HepG2 (cell line): ENCODE measurements around the gene TNFAIP8L1. TPM values are rescaled to one million over a fixed set of nuclear protein-coding genes. Genes with fewer than 3 reads are reported as not detected.

Experiments used
- ATF6 ChIP-seq: sonication (generic); formaldehyde crosslinking; conservative IDR thresholded peaks from 2 replicates; pipeline ENCODE4 v1.4.0; 2020; ENCODE audit warnings: missing genetic modification reagents
- GMEB2 ChIP-seq: IDR thresholded peaks from 2 replicates; pipeline ENCODE4 v1.6.1; 2016; ENCODE audit warnings: missing biosample characterization, missing genetic modification reagents, low read depth
- KLF9 ChIP-seq: IDR thresholded peaks from 2 replicates; pipeline ENCODE4 v1.6.1; 2016; ENCODE audit warnings: low read depth
- MEIS1 ChIP-seq: sonication (generic); formaldehyde crosslinking; IDR thresholded peaks from 2 replicates; pipeline ENCODE4 v1.9.0; 2021; ENCODE audit warnings: mild to moderate bottlenecking, missing genetic modification reagents, moderate library complexity, borderline replicate concordance
- MTA1 ChIP-seq: sonication (generic); formaldehyde crosslinking; IDR thresholded peaks from 2 replicates; pipeline ENCODE4 v1.4.0; 2020; ENCODE audit warnings: missing genetic modification reagents, mild to moderate bottlenecking, borderline replicate concordance
- NFE2 ChIP-seq: sonication (generic); formaldehyde crosslinking; IDR thresholded peaks from 2 replicates; pipeline ENCODE4 v1.4.0; 2020; ENCODE audit warnings: missing genetic modification reagents
- NFE2L1 ChIP-seq: sonication (generic); formaldehyde crosslinking; IDR thresholded peaks from 2 replicates; pipeline ENCODE4 v1.4.0; 2020; ENCODE audit warnings: missing genetic modification reagents, mild to moderate bottlenecking, borderline replicate concordance
- SIN3B ChIP-seq: fragments of 150-350 bp; IDR thresholded peaks from 2 replicates; pipeline ENCODE4 v1.6.1; 2014; ENCODE audit warnings: low read length
- SRSF4 ChIP-seq: fragments of 200-400 bp; formaldehyde crosslinking; IDR thresholded peaks from one replicate; pipeline ENCODE4 v1.6.1; 2018; ENCODE audit warnings: mild to moderate bottlenecking, low read depth, low read length, moderate library complexity; ENCODE audit not compliant: poor library complexity, severe bottlenecking
- TERF1 ChIP-seq: sonication (generic); formaldehyde crosslinking; IDR thresholded peaks from 2 replicates; pipeline ENCODE4 v1.8.0; 2022; ENCODE audit warnings: mild to moderate bottlenecking, missing genetic modification reagents, moderate library complexity
- THYN1 ChIP-seq: sonication (generic); formaldehyde crosslinking; IDR thresholded peaks from 2 replicates; pipeline ENCODE4 v1.8.1; 2023; ENCODE audit warnings: low read depth, mild to moderate bottlenecking, moderate library complexity, missing genetic modification reagents, borderline replicate concordance
- ZNF142 ChIP-seq: sonication (generic); formaldehyde crosslinking; IDR thresholded peaks from 2 replicates; pipeline ENCODE4 v1.4.0; 2020; ENCODE audit warnings: missing genetic modification reagents
- ZNF143 ChIP-seq: sonication (generic); formaldehyde crosslinking; IDR thresholded peaks from 2 replicates; pipeline ENCODE4 v1.4.0; 2020; ENCODE audit warnings: missing genetic modification reagents
- ZNF160 ChIP-seq: sonication (generic); formaldehyde crosslinking; IDR thresholded peaks from 2 replicates; pipeline ENCODE4 v1.8.0; 2022; ENCODE audit warnings: mild to moderate bottlenecking, inconsistent platforms, missing genetic modification reagents
- ZNF550 ChIP-seq: sonication (generic); formaldehyde crosslinking; IDR thresholded peaks from 2 replicates; pipeline ENCODE4 v1.4.0; 2020; ENCODE audit warnings: mild to moderate bottlenecking, missing genetic modification reagents, borderline replicate concordance
- ZNF737 ChIP-seq: sonication (generic); formaldehyde crosslinking; IDR thresholded peaks from 2 replicates; pipeline ENCODE4 v1.5.0; 2020; ENCODE audit warnings: missing genetic modification reagents, mild to moderate bottlenecking, borderline replicate concordance
- ZNF850 ChIP-seq: sonication (generic); formaldehyde crosslinking; conservative IDR thresholded peaks from 2 replicates; pipeline ENCODE4 v1.9.0; 2021; ENCODE audit warnings: mild to moderate bottlenecking, missing genetic modification reagents
- ZZZ3 ChIP-seq: sonication (generic); formaldehyde crosslinking; IDR thresholded peaks from 2 replicates; pipeline ENCODE4 v1.4.0; 2020; ENCODE audit warnings: missing genetic modification reagents, mild to moderate bottlenecking, borderline replicate concordance
- polyA plus RNA-seq, 8 experiments: library from polyadenylated mRNA; depleted of rRNA in 3 of 8; stranded (reverse) in 7 of 8; unstranded in 1 of 8; fragments of >200 nt; fragmentation: Illumina TruSeq in 4 of 8; extraction: Trizol in 4 of 8; gene quantifications; 2 replicates each; pipeline versions ENCODE4 v1.2.1 to v1.2.3, GENCODE V29; 2011 to 2016; ENCODE audit warnings: low read depth in 4 of 8, missing spikeins in 1 of 8, mixed read lengths in 1 of 8; ENCODE audit not compliant: insufficient read depth in 1 of 8
- total RNA-seq, 5 experiments: library from RNA; depleted of rRNA; stranded (reverse); fragments of >200 nt; fragmentation: Illumina TruSeq; extraction: Trizol; gene quantifications; 2 replicates each; pipeline ENCODE4 v1.2.3, GENCODE V29; 2016; ENCODE audit warnings: low read depth in 1 of 5

TNFAIP8L1 gene
- total and polyA plus RNA-seq, 2 of the 13 experiments (the other 11 are each of a cell fraction or from before 2014, with no cell fraction given): 13.4 to 21.4 TPM

- TF ChIP-seq NFE2L1 (0 out of 2 replicates have a peak, but pooled peaks have one; percentile 38), GMEB2 (CRISPR knock-in tag) (peak; percentile 81), MEIS1 (CRISPR knock-in tag) (peak; percentile 56), SIN3B (peak; percentile 68; the same call in 1 of the 2 replicates), ZNF143 (no peak), ATF6 (CRISPR knock-in tag) (peak; percentile 29; the same call in 1 of the 2 replicates), SRSF4 (no peak), MTA1 (CRISPR knock-in tag) (peak; percentile 44; the same call in 1 of the 2 replicates), NFE2 (CRISPR knock-in tag) (no peak), ZNF737 (CRISPR knock-in tag) (no peak), ZNF850 (CRISPR knock-in tag) (no peak), THYN1 (CRISPR knock-in tag) (no peak), ZZZ3 (peak; percentile 38; the same call in 1 of the 2 replicates), ZNF142 (CRISPR knock-in tag) (0 out of 2 replicates have a peak, but pooled peaks have one; percentile 36), TERF1 (CRISPR knock-in tag) (no peak), KLF9 (CRISPR knock-in tag) (0 out of 2 replicates have a peak, but pooled peaks have one; percentile 20), ZNF160 (CRISPR knock-in tag) (0 out of 2 replicates have a peak, but pooled peaks have one; percentile 1), ZNF550 (CRISPR knock-in tag) (no peak)
Measured at GRCh38 chr19:4669723-4670480, 30.6 kb downstream of the TNFAIP8L1 start, which contains the start of gene MYDGF (continued).
